Frontal cortex (tissue), 4 donors: Measurements from ENCODE around the gene ATOX1. TPM values are rescaled to one million over a fixed set of nuclear protein-coding genes. Genes with fewer than 3 reads are reported as not detected.
"Not testable (repeated sequence)": the region's sequence is repeated elsewhere in the genome, so short reads cannot be mapped to it uniquely, and the experiment has no call there.

Experiments
- DNase-seq, 2 donors: peaks; one replicate each; pipeline ENCODE4 v3.0.0; 2012; ENCODE audit warnings: low spot score in 2 of 2
- FAIRE-seq: peaks from 2 replicates; lab custom pipeline; 2012; peaks lifted over from hg19 to GRCh38; lab: Jason Lieb, UNC
- total RNA-seq: library from RNA; depleted of rRNA; stranded (reverse); fragments of >200 nt; gene quantifications from one replicate; pipeline ENCODE4 v1.2.3, GENCODE V29; 2014
- donor health status: control.
- donor health status: control.
- donor health status: control.

Gene ATOX1, protein sequence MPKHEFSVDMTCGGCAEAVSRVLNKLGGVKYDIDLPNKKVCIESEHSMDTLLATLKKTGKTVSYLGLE
- total RNA-seq: 25.3 TPM

DNA sequence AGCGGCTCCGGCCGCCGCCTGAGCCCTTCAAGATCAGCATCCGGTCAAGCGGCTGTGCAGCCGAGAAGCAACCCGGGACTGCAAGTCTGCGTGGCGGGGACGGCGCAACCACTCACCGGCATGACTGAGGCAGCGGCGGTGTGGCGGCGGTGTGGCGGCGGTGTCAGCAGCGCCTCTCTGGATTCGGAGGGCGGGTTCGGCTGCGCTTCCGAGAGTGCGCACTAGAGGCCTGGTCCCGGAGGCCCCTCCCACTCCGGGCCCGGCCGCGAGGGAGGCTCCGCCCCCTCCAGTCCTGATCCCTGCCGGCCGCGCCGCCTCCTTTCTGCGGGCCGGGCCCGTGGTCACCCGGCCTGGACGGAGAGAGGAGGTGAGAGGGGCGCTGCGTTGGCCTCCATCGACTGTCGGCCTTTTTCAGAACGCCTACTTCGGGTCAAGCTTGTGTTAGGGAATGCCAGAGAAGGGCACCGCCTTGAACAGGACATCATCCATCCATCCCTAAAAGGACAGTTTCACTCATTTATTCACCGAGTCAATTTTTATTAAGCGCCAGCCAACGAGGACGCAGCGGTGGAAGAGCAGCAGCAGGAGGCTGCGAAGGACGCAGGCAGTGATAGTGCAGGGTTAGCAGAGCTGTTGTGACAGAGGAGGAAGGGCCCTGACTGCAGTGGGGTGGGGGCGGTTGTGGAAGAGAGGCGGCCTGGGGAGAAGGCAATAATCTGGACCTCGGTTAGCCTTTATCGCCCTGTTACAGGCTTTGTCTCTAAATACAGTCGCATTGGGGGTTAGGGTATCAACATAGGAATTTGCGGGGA, at the start of gene ATOX1:
ATOX1 (minus strand) TSS at position 202 of the 812 bp plus-strand sequence; CDS start at position 122, 80 bp downstream.
- DNase-seq: peak; percentile 91 to 97
- FAIRE-seq: no peak

DNA sequence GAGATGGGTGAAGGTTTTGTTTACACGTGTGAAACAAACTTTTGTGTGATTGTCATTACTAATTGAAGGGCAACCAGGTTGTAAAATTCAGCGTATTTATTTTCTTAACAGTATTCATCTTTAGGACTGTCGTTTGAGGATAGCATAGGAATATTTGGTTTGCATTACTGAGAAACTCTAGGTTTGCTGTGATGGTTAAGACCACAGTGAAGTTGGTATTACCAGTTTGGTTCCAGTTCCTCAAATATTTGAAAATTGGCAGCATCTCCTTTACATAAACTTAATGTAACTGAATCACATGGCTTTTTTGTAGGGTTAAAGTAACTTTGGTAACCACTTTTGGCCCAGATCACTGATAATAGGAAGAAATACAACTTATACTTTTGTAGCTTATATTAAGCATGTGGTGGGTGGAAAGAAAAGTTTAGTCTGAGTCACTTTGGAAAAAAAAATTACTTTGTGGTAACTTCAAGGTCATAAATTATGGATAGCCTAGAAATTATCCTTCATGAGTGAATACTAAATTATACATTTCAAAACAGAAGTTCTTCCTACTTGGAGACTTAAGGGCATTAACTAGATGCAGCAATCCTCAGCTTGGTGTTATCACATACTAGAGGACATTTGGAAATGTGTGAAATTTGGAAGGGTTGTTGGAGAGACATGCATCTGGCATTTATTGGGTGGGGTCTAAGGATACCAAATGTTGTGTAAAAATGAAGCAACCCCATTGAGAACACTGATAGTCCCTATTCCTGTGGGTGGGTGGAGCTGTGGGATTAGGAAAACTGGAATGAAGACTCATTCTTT, 47.2 kb upstream of the ATOX1 start:
- no peak for DNase-seq
- no peak for FAIRE-seq

DNA sequence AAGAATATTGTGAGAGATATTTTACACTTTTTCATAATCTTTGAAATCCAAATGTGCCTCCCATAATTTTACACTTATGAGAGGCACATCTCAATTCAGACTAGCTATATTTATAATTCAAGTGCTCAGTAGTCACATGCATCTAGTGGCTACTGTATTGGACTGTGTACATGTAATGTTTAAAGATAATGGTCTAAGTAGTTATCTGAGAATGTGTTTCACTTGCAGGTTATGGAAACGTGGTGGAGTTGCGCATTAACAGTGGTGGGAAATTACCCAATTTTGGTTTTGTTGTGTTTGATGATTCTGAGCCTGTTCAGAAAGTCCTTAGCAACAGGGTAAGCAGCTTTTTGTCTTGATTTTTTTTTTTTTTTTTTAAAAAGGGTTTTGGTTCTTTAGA, 42.1 kb upstream of the ATOX1 start:
- no peak for DNase-seq
- no peak for FAIRE-seq

DNA sequence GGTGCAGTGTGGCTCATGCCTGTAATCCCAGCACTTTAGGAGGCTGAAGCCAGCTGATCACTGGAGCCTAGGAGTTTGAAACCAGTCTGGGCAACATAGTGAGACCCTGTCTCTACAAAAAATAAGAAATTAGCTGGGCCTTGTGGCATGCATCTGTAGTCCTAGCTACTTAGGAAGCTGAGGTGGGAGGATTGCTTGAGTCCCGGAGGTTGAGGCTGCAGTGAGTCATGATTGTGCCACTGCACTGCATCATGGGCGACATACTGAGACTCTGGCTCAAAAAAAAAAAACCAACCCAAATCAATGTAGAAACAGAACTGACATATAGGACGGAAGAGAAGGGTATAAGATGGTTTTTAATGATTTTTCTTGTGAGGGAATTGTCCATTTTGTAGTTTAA, 41.0 kb upstream of the ATOX1 start:
- DNase-seq (no peak), FAIRE-seq (no peak)

DNA sequence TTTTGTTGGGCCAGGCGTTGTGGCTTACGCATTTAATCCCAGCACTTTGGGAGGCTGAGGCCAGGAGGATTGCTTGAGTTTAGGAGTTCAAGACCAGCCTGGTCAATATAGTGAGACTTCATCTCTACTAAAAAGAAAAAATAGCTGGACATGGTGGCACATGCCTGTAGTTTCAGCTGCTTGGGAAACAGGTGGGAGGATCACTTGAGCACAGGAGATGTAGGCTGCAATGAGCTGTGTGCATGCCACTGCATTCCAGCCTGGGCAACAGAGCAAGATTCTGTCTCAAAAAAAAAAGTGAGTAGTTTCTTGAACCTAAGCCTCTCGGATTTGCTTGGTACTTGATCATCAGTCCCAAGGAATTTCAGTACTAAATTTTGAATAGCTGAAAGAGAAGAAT, 40.2 kb upstream of the ATOX1 start:
- DNase-seq (no peak), FAIRE-seq (no peak)

DNA sequence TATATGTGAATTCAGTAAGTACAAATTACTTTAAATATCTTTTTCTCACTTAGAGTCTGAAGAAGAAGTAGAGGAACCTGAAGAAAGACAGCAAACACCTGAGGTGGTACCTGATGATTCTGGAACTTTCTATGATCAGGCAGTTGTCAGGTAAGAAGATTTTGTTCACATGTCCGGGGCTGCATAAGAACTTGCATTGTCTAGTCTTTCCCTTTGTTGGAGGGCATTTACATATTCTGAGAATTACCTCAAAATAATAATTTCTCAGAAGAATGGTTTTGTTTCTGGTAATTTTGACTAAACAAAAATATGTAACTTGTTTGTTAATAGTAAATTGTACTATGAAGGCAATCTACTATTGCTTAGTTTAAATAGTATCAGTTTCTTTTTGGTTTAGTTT, 37.0 kb upstream of the ATOX1 start:
- no peak for DNase-seq
- FAIRE-seq: no peak

DNA sequence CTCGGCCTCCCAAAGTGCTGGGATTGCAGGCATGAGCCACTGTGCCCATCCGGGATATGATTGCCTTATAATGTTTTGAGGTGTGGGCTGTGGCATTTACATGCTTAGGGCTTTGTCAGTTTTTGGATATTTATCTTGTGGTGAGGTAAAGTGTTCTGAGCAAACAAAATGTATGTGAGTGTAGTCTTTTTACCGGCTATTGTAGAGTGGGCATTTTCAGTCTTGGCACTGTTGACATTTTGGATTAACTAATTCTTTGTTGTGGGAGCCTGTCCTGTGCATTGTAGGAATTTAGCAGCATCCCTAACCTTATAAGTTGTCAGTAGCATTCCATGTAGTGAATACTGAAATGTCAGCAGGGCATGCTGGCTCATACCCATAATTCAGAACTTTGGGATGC, 34.9 kb upstream of the ATOX1 start:
- no peak for DNase-seq
- FAIRE-seq: no peak

DNA sequence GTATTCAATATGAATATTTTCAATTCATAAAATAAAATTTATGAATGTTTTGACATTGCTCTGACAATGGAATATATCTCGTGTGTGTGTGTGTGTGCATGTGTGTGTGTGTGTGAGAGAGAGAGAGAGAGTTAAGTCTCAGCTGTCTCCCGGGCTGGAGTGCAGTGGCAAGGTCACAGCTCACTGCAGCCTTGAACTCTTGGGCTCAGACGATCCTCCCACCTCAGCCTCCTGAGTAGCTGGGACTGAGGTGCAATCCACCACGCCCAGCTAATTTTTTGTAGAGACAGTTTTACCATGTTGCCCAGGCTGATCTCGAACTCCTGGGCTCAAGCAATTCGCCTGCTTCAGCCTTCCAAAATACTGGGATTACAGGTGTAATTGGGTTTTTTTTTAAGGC, 29.4 kb upstream of the ATOX1 start:
- no peak for FAIRE-seq

DNA sequence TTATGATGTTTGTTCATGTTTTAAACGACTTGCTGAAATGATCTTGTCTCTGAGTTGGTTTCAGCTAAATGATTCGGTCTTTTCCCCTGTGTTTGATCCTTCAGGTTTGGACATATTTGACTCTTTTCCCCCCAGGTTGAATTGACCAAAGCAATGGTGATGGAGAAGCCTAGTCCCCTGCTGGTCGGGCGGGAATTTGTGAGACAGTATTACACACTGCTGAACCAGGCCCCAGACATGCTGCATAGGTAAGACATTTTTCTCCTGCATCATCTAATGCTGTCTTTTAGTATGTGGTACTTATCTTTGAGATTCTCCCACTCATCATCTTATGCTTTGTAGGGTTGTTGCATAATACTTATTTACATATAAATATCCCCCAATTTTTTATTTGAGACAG, 28.0 kb upstream of the ATOX1 start:
- no peak for FAIRE-seq

More for the DNA sequence above, 29.4 kb upstream of the ATOX1 start:
- no peak for DNase-seq

DNA sequence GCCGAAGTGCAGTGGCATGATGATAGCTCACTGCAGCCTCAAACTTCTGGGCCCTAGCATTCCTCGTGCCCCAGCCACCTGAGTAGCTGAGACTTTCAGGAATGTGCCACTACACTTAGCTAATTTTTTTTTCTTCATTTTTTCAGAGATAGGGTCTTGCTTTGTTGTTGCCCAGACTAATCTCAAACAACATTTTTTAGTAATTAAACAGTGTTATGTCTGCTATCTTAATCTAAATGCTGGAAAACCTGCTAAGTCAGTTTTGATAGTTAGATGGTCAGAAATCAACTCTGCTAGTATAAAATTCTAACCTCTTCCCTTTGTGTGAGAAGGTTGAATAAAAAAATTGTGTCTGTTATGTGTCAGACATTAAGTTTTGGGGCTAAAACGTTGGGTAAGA, 25.7 kb upstream of the ATOX1 start:
- FAIRE-seq (no peak), DNase-seq (no peak)

More for the DNA sequence above, 28.0 kb upstream of the ATOX1 start:
- DNase-seq: no peak

DNA sequence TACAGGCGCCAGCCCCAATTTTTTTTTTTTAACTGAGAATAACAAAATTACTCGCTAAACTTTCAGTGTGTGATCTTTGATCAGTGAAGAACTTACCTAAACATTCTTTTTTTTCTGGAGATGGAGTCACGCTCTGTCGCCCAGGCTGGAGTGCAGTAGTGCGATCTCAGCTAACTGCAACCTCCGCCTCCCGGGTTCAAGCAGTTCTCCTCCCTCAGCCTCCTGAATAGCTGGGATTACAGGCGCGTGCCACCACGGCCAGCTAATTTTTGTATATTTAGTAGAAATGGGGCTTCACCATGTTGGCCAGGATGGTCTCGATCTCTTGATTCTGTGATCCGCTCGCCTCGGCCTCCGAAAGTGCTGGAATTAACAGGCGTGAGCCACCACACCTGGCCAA, 25.2 kb upstream of the ATOX1 start:
- not testable (repeated sequence) for FAIRE-seq, DNase-seq

DNA sequence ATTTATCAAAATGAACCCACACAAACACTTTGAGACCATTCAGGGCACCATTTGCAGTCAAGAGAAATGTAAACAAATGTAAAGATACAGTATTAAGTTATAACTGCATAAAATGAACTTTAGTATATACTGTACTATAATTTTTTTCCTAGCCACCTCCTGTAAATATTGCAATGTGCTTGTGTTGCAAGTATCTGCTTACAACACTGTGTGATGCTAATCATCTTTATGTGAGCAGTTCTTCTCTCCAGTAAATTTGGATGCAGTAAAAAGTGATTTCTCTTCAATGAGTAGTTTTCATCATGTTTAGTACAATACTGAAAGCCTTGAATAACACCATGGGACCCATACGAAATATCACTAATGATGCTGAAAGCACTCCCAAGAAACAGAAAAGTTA, 22.8 kb upstream of the ATOX1 start:
- FAIRE-seq: no peak
- DNase-seq: no peak

DNA sequence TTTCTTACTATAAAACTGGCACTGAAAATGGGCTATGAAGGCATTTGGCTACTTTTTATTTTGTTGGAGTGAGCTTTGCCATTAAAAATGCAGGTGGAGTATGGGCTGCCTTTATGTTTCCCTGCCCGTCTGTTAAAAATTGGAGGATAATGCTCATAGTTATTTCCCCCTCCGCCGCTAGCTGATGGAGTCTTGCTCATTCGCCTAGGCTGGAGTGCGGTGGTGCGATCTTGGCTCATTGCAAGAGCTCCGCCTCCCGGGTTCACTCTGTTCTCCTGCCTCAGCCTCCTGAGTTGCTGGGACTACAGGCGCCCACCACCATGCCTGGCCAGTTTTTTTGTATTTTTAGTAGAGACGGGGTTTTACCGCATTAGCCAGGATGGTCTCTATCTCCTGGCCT, 21.9 kb upstream of the ATOX1 start:
- DNase-seq (no peak), FAIRE-seq (no peak)

DNA sequence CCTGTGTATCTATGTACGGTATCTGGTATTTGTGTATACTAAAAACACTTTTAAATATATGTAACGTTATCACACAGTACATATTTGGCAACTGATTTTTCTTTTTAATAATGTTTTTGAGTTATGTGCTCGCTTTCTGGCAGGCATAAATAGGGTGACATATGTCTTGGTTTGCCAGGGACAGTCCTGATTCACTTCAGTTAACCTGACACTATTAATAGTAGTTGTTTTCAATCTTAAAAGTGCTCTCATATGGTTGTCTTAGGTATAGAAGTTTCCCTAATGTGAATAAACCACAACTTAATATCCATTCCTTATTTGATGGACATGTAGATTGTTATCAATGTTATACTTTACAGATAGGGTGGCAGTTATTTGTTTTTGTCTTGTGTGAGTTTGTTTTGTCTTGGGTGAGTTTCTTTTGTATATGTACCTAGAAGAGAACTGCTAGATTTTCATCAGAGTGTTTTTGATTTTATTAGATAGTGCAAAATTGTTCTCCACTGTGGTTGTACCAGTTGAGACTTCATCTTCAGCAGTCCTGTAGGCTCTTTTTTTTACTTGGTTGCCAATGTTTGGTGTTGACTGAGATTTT, 21.2 kb upstream of the ATOX1 start:
- FAIRE-seq: no peak
- DNase-seq: no peak

DNA sequence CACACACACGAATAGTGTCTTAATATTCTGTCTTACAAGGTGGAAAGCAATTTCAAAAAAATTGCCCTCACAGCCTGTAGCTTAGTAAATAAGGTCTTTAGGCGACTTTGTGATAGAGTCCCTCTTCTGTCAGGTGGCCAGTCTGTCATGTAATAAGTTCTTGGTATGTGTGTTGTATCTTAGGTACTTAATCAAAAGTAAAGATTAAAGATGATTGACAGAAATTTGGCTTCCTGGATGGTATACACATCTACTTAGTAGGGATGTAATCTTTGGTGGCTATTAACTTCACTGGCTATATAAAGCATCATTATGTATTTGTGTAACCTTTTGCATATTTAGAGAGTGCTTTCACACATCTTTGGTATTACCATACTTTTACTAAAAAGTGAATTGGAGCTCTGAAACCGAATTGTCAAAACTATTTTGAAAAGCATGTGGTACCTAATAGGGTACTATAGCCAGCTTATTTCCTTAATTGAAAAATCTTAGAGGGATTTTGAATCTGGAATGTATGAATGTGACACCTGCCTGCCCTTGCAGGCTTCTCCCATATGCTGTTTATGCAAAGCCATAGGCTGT, 16.7 kb upstream of the ATOX1 start:
- FAIRE-seq: no peak

DNA sequence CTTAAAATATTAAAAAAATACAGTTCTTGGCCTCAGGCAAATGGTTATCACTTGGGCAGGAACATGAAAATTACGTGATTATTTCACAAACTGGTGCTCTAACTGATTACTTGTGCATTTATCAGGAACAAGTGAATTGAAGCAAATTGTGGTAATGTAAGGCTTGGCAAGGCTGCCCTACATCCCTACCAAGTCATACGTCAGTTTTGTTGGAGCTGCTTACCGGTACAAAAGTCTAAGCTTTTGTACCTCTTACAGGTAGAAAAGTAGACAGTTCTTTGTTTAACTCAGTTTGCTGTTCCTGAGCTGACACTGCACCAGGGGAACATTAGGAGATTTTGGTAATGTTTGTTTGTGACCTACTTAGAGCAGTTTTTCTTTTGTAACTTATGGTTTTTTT, 15.5 kb upstream of the ATOX1 start:
- FAIRE-seq (no peak), DNase-seq (no peak)

More for the DNA sequence above, 16.7 kb upstream of the ATOX1 start:
- DNase-seq: no peak

DNA sequence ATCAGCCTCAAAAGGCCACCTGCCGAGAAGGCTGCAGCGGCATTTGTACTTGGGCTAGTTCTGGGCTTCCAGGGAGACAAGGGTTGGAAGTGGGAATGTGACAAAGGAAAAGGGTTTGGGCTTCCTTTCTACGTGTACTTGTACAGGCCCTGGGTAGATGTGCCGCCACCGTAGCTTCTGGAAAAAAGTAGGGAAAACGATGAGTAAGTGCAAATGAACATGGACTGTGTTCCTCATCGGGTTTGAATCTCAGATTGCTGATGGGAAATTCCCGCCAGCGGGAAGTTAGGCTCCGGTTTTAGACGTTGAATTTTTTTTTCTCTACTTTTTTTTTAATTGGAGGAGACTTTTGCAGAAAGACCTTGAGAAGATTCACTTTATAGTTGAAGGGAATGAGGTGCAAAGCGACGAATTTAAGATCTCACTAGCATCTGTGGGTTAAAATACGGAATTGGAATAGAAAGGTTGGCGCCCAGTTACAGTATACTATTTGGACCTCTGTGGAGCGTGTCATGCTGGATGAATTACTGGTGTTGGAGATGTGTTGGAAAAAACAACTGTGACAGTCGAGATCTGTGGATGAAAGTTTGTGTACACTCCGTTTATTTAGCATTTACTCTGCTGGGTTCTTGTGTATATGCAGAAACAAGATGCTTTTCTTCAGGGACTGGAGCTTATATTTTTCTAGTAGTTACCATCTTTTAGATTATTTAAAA, 14.6 kb upstream of the ATOX1 start:
- no peak for FAIRE-seq
- no peak for DNase-seq

DNA sequence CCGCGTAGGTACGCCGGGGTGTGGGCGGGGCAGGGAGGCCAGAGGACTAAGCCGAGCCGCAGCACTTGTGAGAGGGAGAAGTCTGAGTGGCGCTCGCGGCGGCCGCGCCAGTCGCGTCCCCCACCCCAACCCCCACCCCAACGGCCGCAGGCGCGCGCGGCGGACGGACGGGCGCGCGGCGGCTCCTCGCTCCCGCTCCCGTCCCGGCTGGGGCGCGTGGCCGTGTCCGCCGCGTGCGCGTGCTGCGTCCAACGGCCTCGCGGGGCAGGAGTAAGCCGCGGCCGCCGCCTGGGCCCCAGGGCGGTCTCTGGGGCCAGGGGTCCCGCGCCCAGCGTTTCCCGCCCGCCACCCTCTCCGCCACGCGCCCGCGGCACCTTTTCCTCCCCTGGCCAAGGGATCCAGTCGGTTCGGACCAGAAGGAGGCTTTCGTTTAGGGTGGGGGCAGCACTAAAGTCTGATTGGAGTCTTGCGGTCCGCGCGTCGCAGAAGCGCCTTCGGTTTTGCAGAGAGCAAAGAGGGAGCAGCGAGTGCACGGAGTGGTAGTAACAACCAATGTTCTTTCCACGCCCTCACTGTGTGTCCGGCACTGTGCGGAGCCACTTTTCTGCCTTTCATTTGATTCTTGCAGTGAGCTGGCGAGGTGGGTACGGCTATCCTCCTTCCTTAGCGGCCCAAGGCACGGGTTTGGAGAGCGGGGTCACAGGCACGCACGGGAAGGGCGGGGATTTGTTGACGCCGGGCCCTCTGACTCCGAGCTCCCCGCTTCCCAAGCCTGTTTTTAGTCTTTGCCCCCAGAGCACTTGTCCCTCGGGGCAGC, 13.8 kb upstream of the ATOX1 start:
- no peak for FAIRE-seq
- peak in 1 of 2 donors; percentile 16 for DNase-seq
